Neuronal stem cell (in vitro differentiated cells): ENCODE measurements around the gene HSFY1. TPM values are rescaled to one million over a fixed set of nuclear protein-coding genes. Genes with fewer than 3 reads are reported as not detected.
"Not testable (repeated sequence)": the region's sequence is repeated elsewhere in the genome, so short reads cannot be mapped to it uniquely, and the experiment has no call there.

ENCODE experiments used
- DNase-seq: peaks from one replicate; pipeline ENCODE4 v3.0.0-alpha.2; 2013; ENCODE audit warnings: low spot score
- H2AFZ ChIP-seq: one replicate; pipeline ENCODE4 v1.6.1; 2013; ENCODE audit warnings: mild to moderate bottlenecking, low read length, inconsistent platforms
- H2AK5ac ChIP-seq: 2 replicates; pipeline ENCODE4 v1.6.1; 2013; ENCODE audit warnings: low read depth, mild to moderate bottlenecking, inconsistent platforms, low read length, moderate library complexity, mixed read lengths
- H2BK120ac ChIP-seq: 2 replicates; pipeline ENCODE4 v1.6.1; 2013; ENCODE audit warnings: low read depth, mild to moderate bottlenecking, inconsistent platforms, low read length, moderate library complexity, mixed read lengths
- H2BK12ac ChIP-seq: one replicate; pipeline ENCODE4 v1.6.1; 2013; ENCODE audit warnings: low read length, inconsistent platforms
- H2BK15ac ChIP-seq: 2 replicates; pipeline ENCODE4 v1.6.1; 2013; ENCODE audit warnings: mild to moderate bottlenecking, low read length, inconsistent platforms, mixed read lengths
- H2BK5ac ChIP-seq: one replicate; pipeline ENCODE4 v1.6.1; 2013; ENCODE audit warnings: inconsistent platforms, mild to moderate bottlenecking, low read length, moderate library complexity
- H3K14ac ChIP-seq: one replicate; pipeline ENCODE4 v1.6.1; 2013; ENCODE audit warnings: low read length, inconsistent platforms
- H3K18ac ChIP-seq: 2 replicates; pipeline ENCODE4 v1.6.1; 2013; ENCODE audit warnings: low read length, inconsistent platforms
- H3K23ac ChIP-seq: 2 replicates; pipeline ENCODE4 v1.6.1; 2013; ENCODE audit warnings: low read depth, mild to moderate bottlenecking, mixed read lengths, low read length, inconsistent platforms; ENCODE audit not compliant: poor library complexity
- H3K27ac ChIP-seq: replicated peaks from 3 replicates; pipeline ENCODE4 v1.5.1; 2013; ENCODE audit warnings: low read length, inconsistent platforms
- H3K27me3 ChIP-seq, 3 experiments: 2 replicates each; pipeline ENCODE4 v1.6.1; 2013; ENCODE audit warnings: low read length in 3 of 3, mild to moderate bottlenecking in 2 of 3, inconsistent platforms in 1 of 3, low read depth in 1 of 3, mixed read lengths in 1 of 3, moderate library complexity in 1 of 3; ENCODE audit not compliant: control insufficient read depth in 3 of 3, insufficient read depth in 3 of 3
- H3K36me3 ChIP-seq, 2 donors: replicated peaks in 1 of 2; 2 replicates each; pipeline ENCODE4 v1.6.1; 2013; ENCODE audit warnings: low read length in 2 of 2; ENCODE audit not compliant: control insufficient read depth in 2 of 2, insufficient read depth in 2 of 2
- H3K4ac ChIP-seq: 2 replicates; pipeline ENCODE4 v1.6.1; 2013; ENCODE audit warnings: inconsistent platforms, mild to moderate bottlenecking, low read length, moderate library complexity
- H3K4me1 ChIP-seq, 2 donors: 1 replicate in 1 of 2; 2 replicates in 1 of 2; pipeline ENCODE4 v1.6.1; 2013; ENCODE audit warnings: low read length in 2 of 2, low read depth in 1 of 2; ENCODE audit not compliant: control insufficient read depth in 2 of 2, insufficient read depth in 1 of 2
- H3K4me2 ChIP-seq: one replicate; pipeline ENCODE4 v1.6.1; 2013; ENCODE audit warnings: mild to moderate bottlenecking, low read length, inconsistent platforms; ENCODE audit not compliant: insufficient read depth, poor library complexity, severe bottlenecking
- H3K4me3 ChIP-seq, 2 donors: 2 replicates each; pipeline ENCODE4 v1.5.1; 2013; ENCODE audit warnings: low read length in 2 of 2, mild to moderate bottlenecking in 2 of 2, inconsistent platforms in 1 of 2, moderate library complexity in 1 of 2
- H3K79me1 ChIP-seq: one replicate; pipeline ENCODE4 v1.6.1; 2013; ENCODE audit warnings: low read depth, mild to moderate bottlenecking, inconsistent platforms, low read length, moderate library complexity
- H3K9ac ChIP-seq: one replicate; pipeline ENCODE4 v1.6.1; 2013; ENCODE audit warnings: mild to moderate bottlenecking, low read depth, low read length, inconsistent platforms; ENCODE audit not compliant: poor library complexity
- H3K9me3 ChIP-seq, 2 donors: replicated peaks in 1 of 2; 2 replicates each; pipeline versions ENCODE3 to v1.6.1; 2013; ENCODE audit warnings: low read length in 2 of 2, mild to moderate bottlenecking in 2 of 2, inconsistent platforms in 1 of 2, low read depth in 1 of 2, mixed read lengths in 1 of 2, moderate library complexity in 1 of 2; ENCODE audit not compliant: control insufficient read depth in 2 of 2, insufficient read depth in 1 of 2
- H4K8ac ChIP-seq: one replicate; pipeline ENCODE4 v1.6.1; 2013; ENCODE audit warnings: low read depth, mild to moderate bottlenecking, inconsistent platforms, low read length, moderate library complexity
- H4K91ac ChIP-seq: one replicate; pipeline ENCODE4 v1.6.1; 2013; ENCODE audit warnings: low read length, low read depth, mild to moderate bottlenecking, inconsistent platforms; ENCODE audit not compliant: poor library complexity
- WGBS, 2 donors: extraction: QIAGEN DNeasy Blood & Tissue Kit; methylation state at CpG; one replicate each; pipeline ENCODE4 v1.1.7; 2013; ENCODE audit warnings: missing lambda C conversion rate in 2 of 2, mixed read lengths in 1 of 2; ENCODE audit not compliant: insufficient read length in 2 of 2, insufficient replicate concordance in 1 of 2; ENCODE audit errors: extremely low coverage in 2 of 2; 5-methylcytosine and 5-hydroxymethylcytosine counted together
- polyA plus RNA-seq, 2 experiments: library from polyadenylated mRNA; stranded (reverse); fragments of 200-250 nt; gene quantifications; one replicate each; pipeline ENCODE4 v1.2.3, GENCODE V29; 2013

The HSFY1 gene, protein sequence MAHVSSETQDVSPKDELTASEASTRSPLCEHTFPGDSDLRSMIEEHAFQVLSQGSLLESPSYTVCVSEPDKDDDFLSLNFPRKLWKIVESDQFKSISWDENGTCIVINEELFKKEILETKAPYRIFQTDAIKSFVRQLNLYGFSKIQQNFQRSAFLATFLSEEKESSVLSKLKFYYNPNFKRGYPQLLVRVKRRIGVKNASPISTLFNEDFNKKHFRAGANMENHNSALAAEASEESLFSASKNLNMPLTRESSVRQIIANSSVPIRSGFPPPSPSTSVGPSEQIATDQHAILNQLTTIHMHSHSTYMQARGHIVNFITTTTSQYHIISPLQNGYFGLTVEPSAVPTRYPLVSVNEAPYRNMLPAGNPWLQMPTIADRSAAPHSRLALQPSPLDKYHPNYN
- polyA plus RNA-seq (2013, experiment 1 of 2): not detected
- polyA plus RNA-seq (2013, experiment 2 of 2): not detected

DNA sequence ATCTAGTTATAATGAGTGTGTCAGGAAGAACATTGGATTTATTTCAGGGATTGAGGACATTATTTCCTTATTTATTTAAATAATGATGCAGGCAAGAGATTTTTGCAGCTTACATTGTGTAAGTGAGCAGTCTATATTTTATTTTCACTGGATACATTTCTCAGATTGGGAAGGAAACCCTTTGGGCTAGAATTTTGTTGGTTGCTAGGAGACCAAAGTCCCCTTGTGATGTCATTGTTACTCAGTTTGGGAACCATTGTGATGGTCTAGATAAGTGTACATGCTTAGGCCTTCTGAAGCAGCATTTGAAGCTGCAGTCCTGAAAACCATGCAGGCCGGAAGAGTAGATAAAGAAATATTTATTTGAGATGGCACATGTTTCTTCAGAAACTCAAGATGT, at the start of gene HSFY1:
Gene HSFY1 (plus strand): TSS at position 301 of the 400 bp plus-strand sequence. CDS start 68 bp downstream, at position 369.
- not testable (repeated sequence) for H3K18ac ChIP-seq, H3K4me3 ChIP-seq, H2BK12ac ChIP-seq, H3K9ac ChIP-seq, DNase-seq, H2BK120ac ChIP-seq, H3K27me3 ChIP-seq, H3K4me2 ChIP-seq, H4K91ac ChIP-seq, H3K4ac ChIP-seq, H2AK5ac ChIP-seq, H3K36me3 ChIP-seq, H3K4me1 ChIP-seq, H3K27ac ChIP-seq, H3K9me3 ChIP-seq, H2BK5ac ChIP-seq, H4K8ac ChIP-seq, H2BK15ac ChIP-seq, H3K23ac ChIP-seq, H2AFZ ChIP-seq, H3K79me1 ChIP-seq, H3K14ac ChIP-seq
- WGBS, 2 donors: no CpG with 5 or more reads among the region's 1 CpG

DNA sequence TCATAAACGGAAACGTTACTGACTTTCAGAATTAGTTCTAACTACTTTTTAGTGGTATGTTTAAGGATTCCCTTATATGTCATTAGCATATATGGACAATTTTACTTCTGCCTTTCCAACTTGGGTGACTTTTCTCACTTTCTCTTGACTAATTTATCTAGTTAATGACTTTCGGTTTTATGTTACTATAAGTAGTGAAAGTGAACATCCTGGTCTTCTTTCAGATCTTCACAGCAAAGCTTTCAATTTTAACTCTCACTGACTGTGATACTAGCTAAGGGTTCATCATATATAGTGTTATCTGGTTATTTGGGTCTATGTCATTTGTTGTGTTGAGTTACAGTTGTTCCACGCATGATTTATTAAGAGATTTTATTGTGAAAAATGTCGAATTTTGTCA, 42.3 kb upstream of the HSFY1 start:
- H3K4me3 ChIP-seq, H4K91ac ChIP-seq, H2BK12ac ChIP-seq, H3K4ac ChIP-seq, H3K18ac ChIP-seq, H3K4me1 ChIP-seq, H3K9ac ChIP-seq, DNase-seq, H3K27me3 ChIP-seq, H2BK120ac ChIP-seq, H2AK5ac ChIP-seq, H2BK5ac ChIP-seq, H3K79me1 ChIP-seq, H3K27ac ChIP-seq, H3K4me2 ChIP-seq, H2AFZ ChIP-seq, H3K14ac ChIP-seq, H3K23ac ChIP-seq, H3K36me3 ChIP-seq, H2BK15ac ChIP-seq, H3K9me3 ChIP-seq, H4K8ac ChIP-seq: not testable (repeated sequence)
- no CpG with 5 or more reads among the region's 5 CpGs for WGBS, 2 donors

DNA sequence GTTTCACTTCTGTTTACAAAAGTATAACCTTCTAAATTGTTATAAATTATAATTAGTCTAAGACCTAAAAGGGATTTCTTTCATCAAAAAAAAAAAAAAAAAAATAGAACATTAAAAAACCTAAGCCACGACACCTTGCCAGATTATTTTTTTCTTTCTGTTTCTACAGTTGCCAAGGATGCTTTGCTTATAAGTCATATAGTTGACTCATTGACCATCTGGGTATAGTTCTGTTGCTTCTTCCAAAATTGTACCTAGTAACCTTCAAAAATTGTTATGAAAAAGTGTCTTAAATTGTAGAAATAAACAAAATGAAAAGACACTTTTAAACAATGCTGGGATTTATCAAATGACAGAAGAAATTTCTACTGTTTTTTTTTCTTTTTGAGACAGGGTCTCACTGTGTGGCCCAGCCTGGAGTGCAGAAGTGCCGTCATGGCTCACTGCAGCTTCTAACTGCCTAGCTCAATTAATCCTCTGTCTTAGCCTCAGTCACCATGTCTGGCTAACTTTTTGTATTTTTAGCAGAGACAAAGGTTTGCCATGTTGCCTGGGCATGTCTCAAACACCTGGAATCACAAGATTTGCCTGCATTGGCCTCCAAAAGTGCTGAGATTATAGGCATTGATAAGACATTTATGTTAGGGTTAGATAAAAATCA, 15.4 kb upstream of the HSFY1 start:
- H2BK120ac ChIP-seq, H4K91ac ChIP-seq, H3K4me2 ChIP-seq, H3K27me3 ChIP-seq, H3K23ac ChIP-seq, H3K9me3 ChIP-seq, H2AFZ ChIP-seq, H3K79me1 ChIP-seq, H2BK12ac ChIP-seq, H3K9ac ChIP-seq, H3K36me3 ChIP-seq, H3K4ac ChIP-seq, H2AK5ac ChIP-seq, H2BK5ac ChIP-seq, H3K18ac ChIP-seq, H3K14ac ChIP-seq, H3K4me3 ChIP-seq, H4K8ac ChIP-seq, H2BK15ac ChIP-seq, DNase-seq, H3K27ac ChIP-seq, H3K4me1 ChIP-seq: not testable (repeated sequence)
- no CpG with 5 or more reads among the region's 2 CpGs for WGBS, 2 donors

DNA sequence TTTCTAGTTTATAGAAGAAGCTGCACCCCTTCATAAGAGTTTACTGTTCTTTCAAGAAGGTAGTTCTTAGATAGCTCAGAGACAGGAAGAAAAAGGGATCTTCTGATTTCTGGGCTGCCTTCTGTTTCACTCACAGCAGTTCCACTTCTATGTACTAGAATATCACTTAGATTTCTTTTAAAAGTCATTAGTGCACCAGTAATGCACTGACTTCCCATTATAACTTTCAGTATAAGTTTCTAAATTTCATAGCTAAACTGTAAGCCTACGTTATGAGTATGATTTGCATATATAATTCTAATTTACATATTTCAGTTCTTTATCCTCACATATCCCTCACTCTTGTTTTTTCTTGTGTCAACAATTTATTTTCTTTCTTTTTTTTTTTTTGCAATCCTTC, 7.6 kb upstream of the HSFY1 start:
- not testable (repeated sequence) for H3K9ac ChIP-seq, H3K79me1 ChIP-seq, H3K4me3 ChIP-seq, H3K36me3 ChIP-seq, DNase-seq, H3K18ac ChIP-seq, H3K4ac ChIP-seq, H2AK5ac ChIP-seq, H4K8ac ChIP-seq, H2BK12ac ChIP-seq, H3K23ac ChIP-seq, H4K91ac ChIP-seq, H3K27ac ChIP-seq, H2BK5ac ChIP-seq, H2BK120ac ChIP-seq, H3K4me2 ChIP-seq, H3K9me3 ChIP-seq, H3K14ac ChIP-seq, H2AFZ ChIP-seq, H3K4me1 ChIP-seq, H2BK15ac ChIP-seq, H3K27me3 ChIP-seq
- no CpG with 5 or more reads among the region's 1 CpG for WGBS, 2 donors
